Cardiac fibroblast (primary cell): ENCODE data around the gene PDE6G.

Experiments
- DNase-seq, 2 donors: peaks; one replicate each; pipeline versions ENCODE4 v3.0.0 to v3.0.0-alpha.2; 2010; ENCODE audit warnings: low read depth in 2 of 2
- H3K4me3 ChIP-seq, 2 donors: replicated peaks in 1 of 2; 1 replicate in 1 of 2; 2 replicates in 1 of 2; pipeline ENCODE4 v1.5.1; 2011; ENCODE audit warnings: low read depth in 2 of 2, low read length in 2 of 2, mild to moderate bottlenecking in 2 of 2, moderate library complexity in 1 of 2
- CTCF ChIP-seq: IDR thresholded peaks from one replicate; pipeline ENCODE4 v1.5.1; 2011; ENCODE audit warnings: low read depth, mild to moderate bottlenecking, low read length, inconsistent platforms

The PDE6G gene

GRCh38 chr17:81700353-81701287 is 44.3 kb upstream of the PDE6G start:
- no peak overlapping the region for H3K4me3 ChIP-seq
- TF ChIP-seq CTCF, result no peak
- no peak for DNase-seq

DNA sequence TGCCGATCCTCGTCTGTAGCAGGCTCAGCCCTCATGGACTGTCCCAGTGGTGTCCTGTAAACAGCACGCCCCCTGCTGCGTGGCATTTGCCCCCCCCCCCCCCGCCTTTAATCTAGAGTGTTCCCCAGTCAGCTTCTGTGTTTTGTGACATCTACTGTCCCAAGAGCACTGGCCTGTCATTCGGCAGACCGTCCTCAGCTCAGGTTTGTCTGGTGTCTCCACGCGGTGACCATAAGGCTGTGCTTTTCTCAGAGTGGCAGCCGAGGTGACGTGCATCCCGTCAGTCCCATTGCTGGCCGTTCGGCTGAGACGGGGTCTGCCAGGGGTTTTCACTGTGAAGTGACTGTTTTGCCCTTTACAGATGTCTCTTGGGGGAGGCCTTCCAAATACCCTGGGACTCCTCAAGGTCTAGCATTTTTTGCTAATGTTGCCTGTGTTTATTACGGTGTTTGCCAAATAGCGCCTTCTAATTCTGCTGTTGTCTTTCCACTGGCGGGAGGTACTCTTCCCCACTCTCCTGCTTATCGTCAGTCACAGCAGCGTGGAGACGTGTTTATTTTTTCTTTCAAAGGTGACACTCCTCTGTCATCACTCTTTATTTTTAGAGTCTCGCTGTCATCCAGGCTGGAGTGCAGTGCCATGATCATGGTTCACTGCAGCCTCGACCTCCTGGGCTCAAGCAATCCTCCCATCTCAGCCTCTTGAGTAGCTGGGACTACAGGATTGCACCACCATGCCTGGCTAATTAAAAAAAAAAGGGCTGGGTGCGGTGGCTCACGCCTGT is 41.1 kb upstream of the PDE6G start:
- DNase-seq, result no peak
- H3K4me3 ChIP-seq, result no peak overlapping the region
- TF ChIP-seq CTCF, result no peak

- no peak overlapping the region for H3K4me3 ChIP-seq
- no peak for TF ChIP-seq CTCF
- no peak for DNase-seq
These were observed 40.0 kb upstream of the PDE6G start for GRCh38 chr17:81696218-81696941.

DNA sequence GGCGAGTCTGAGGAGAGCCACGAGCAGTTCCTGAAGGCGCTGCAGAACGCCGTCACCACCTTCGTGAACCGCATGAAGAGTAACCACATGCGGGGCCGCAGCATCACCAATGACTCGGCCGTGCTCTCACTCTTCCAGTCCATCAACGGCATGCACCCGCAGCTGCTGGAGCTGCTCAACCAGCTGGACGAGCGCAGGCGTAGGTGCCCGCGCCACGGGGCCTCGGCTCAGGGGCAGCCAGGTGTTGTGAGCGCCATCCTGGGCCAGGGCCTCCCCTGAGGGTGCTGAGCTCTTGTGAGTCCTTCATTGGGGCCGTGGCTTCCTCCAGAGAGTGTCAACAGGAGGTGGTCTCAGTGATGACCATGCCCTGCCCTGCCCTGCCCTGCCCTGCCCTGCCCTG is 39.5 kb upstream of the PDE6G start:
- H3K4me3 ChIP-seq, result no peak overlapping the region
- no peak for DNase-seq
- TF ChIP-seq CTCF, result no peak

- TF ChIP-seq CTCF, result no peak
- no peak for DNase-seq
- H3K4me3 ChIP-seq, result no peak overlapping the region
These were observed 38.9 kb upstream of the PDE6G start for GRCh38 chr17:81695211-81695610.

DNA sequence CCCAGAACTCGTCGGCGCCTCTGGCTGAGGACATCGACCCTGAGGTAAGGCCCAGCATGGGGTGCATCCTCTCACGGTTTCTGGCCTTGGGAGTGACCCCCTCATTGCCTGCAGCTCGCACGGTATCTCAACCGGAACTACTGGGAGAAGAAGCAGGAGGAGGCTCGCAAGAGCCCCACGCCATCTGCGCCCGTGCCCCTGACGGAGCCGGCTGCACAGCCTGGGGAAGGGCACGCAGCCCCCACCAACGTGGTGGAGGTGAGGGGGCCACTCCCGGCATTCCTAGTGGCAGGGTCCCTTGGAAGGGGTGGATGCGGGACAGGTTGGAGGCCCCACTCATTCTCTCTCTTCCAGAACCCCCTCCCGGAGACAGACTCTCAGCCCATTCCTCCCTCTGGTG is 38.5 kb upstream of the PDE6G start:
- no peak for TF ChIP-seq CTCF
- DNase-seq, result no peak

More for the DNA sequence above, 38.5 kb upstream of the PDE6G start:
- H3K4me3 ChIP-seq, result no peak overlapping the region
